Measurements from ENCODE around the gene LUZP1.

Gene LUZP1

DNA sequence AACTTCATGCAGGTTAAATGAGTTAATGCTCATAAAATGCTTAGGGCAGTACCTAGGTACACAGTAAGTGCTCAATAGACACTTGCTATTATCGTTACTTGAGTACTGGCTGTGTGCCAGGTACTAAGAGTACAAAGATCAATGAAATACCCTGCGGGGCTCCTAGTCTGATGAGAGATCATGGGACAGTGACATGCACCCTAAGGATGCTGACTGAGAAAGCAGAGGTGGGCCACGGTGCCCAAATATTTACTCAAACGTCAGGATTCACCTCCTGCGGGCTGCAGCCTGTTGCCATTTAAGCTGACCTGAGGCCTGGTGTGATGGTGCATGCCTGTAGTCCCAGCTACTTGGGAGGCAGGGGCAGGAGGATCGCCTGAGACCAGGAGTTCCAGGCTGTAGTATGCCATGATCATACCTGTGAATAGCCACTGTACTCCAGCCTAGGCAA is 19.8 kb upstream of the LUZP1 start:
- no peak for DNase-seq

GRCh38 chr1:23187637-23188036 is 19.0 kb upstream of the LUZP1 start:
- no peak for DNase-seq

- no peak for DNase-seq
These were observed 16.7 kb upstream of the LUZP1 start for GRCh38 chr1:23185381-23185780.

DNA sequence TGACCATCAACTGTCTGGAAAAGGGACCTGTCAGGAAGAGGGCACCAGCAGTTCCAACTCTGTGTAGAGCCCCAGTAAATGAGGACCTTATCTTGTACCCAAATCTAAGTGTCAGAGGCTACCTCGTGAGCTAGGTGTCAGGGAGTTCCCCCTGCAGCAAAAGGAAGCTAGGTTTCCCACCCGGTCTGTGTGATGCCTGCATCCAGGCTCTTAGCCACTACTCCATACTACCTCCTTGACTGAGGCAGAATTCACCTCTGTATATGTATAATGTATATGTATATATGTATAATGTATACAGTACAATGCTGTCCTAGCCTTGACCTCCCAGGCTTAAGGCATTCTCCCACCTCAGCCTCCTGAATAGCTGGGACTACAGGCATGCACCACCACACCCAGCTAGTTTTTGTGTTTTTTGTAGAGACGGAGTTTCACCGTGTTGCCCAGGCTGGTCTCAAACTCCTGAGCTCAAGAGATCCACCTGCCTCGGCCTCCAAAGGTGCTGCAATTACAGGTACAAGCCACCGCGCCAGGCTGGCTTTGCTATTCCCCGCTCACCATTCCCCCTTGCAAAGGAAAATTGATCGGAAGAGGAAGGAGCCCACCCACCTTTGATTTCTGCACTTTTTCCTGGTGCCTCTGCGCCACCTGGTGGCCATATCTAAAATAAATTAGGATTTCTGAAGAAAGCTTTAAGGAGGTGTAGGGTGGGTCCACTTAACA is 15.7 kb upstream of the LUZP1 start:
- peak; percentile 36 to 72 for DNase-seq

DNA sequence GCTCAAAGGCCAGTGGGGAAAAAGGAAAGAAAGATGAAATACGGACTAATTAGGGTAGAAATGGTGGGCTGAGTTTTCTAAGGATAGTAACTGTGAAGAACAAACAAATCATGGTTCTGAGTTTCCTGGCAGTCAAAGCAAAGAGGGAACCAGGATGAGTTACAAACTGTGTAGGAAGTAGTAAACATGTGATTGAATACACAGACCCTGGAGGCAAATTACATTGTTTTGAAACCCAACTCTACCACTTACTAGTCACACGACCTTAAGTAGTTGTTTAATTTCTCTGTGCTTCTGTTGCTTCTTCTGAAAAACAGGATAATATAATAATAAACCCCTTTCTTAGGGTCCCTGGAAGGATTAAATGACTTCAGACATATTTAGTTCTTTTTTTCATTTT is 11.2 kb upstream of the LUZP1 start:
- no peak for DNase-seq

DNA sequence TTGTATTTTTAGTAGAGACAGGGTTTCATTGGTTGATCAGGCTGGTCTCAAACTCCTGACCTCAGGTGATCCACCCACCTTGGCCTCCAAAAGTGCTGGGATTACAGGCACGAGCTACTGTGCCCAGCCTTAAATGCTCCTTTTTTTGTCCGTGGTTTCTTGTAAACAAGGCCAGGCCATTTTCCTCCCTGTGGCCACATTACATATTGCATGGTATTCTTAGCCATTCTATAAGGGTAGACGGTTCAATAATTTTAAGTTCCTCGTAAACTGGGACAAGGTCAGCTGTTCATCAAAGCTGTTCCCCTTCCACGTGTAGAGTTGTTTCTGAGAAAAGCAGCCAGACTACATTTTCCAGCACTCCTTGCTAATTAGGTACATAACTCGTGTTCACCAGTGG is 10.3 kb upstream of the LUZP1 start:
- DNase-seq = peak in 1 of 2 experiments; percentile 37

GRCh38 chr1:23178414-23178813 is 9.8 kb upstream of the LUZP1 start:
- DNase-seq = no peak

- peak in 1 of 2 experiments; percentile 86 for DNase-seq
These were observed 9.1 kb upstream of the LUZP1 start for GRCh38 chr1:23177438-23178380.

- DNase-seq = no peak
These were observed 8.4 kb upstream of the LUZP1 start for GRCh38 chr1:23177031-23177430.

GRCh38 chr1:23174426-23175110 is 5.9 kb upstream of the LUZP1 start:
- no peak for DNase-seq

DNA sequence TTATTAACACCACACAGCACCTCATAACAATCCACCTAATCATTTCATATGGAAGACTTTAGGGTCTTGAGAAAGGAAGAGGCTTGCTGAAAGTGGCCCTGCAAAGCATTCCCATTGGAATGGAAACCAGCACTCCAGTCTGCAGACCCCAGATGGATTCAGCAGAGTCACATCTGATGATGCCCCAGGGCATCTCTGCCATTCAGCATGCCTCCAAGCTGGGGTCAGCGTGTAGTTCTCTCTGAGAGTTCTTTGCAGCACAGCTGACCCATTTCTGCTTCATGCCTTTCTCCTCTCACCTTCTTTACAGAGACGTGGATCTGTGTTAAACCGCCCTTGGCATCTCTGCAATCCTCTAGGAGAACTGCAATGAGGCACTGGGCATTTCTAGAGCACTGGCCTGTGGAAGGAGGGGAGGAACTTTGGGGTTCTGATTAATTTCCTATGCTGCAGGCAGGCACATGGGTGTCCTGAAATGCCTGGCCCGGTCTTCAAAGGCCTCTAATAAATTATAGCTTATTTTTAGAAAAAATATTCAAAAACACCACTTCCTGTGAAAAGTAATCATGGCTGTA is 2.6 kb upstream of the LUZP1 start:
- DNase-seq = no peak

DNA sequence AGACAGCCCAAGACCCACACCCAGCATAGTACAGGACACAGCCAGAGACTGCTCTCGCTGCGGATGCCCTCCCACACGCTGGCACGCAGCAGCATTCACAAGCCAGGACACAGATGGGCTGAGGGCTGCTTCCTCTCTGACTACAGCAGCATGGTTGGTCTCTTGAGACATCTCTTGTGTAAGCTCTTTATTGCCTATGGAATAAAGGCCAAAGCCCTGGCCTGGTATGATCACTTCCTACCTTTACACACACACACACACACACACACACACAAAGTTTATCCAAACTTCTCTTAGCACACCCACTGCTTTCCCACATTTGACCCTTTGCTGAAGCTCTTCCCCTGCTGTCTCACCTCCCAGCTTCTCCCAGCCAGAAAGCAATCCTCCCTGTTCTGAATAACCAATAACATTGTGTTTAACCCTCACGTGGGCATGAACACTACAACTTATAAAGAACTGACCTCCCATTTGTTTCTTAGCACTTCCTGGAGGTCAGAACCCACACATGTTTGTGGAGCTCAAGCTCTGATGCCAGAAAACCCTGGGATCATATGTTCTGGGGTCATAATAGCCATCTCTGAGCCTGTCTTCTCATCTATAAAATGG is 1.2 kb upstream of the LUZP1 start:
- no peak for DNase-seq

GRCh38 chr1:23169195-23169575 is 529 bp upstream of the LUZP1 start:
- DNase-seq = no peak

DNA sequence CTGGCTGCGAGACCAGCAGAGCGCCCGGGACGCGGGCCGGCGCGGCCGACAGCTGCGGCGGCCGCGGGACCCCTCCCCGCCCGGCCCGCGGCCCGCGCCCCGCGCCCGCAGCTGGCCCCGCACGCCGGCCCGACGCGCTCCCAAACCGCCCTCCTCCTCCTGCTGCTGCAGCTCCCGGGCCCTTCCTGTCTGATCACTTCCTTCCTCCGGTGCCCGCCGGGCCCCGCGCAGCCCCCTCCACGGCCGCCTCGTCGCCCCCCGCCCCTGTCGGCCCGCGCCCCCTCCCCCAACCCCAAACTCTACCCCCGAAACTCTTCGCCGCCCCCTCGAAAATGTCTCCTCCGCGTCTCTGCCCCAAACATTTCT is 594 bp downstream of the LUZP1 start:
- peak in 1 of 2 experiments; percentile 60 for DNase-seq

- DNase-seq = peak in 1 of 2 experiments; percentile 69
These were observed 1.1 kb downstream of the LUZP1 start for GRCh38 chr1:23167353-23168078.

DNA sequence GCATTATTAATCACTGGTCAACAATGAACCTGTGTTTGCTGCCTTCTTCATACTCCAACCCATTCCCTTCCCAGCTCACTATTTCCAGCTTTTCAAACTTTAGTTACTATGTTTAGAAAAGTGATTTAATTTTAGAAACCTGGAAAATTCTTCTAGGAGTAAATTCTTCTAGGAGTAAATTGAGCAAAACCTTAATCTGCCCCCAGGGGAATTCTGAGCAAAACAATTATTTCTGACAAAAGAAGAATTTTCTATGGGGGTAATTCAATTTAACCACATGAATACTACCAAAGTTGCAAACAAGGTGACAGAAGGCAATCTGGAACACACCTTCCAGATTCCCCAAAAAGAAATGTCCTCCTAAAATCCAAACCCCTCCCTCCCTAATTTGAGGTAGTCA is 1.8 kb downstream of the LUZP1 start:
- no peak for DNase-seq

DNA sequence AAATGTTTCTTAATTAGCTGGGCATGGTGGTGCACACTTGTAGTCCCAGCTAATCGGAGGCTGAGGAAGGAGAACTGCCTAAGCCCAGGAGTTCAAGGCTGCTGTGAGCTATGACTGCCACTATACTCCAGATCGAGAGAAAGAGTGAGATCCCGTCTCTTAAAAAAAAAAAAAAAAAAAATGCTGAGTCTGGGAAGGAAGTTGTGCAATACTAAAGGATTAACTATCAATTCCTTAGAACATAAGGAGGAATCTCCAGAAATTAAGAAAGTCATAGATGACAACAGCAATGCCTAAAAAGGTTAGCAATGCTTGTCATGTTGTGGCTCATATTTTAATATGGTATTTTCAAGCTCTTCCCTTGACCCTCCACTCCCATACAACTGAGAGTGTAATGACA is 5.3 kb downstream of the LUZP1 start:
- DNase-seq = no peak

GRCh38 chr1:23159963-23160877 is 8.4 kb downstream of the LUZP1 start:
- DNase-seq = no peak

DNA sequence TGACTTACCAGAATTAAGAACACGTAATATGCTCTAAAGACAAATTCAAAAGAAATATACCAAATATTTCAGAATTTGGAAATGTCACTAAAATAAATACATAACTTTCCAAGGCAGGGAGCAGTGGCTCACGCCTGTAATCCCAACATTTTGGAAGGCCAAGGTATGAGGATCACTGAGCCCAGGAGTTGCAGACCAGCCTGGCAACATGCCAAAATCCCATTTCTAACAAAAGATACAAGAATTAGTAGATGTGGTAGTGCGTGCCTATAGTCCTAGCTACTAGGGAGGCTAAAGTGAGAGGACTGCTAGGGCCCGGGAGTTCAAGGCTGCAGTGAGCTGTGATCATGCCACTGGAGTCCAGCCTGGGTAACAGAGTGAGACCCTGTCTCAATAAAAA is 11.7 kb downstream of the LUZP1 start:
- no peak for DNase-seq

DNA sequence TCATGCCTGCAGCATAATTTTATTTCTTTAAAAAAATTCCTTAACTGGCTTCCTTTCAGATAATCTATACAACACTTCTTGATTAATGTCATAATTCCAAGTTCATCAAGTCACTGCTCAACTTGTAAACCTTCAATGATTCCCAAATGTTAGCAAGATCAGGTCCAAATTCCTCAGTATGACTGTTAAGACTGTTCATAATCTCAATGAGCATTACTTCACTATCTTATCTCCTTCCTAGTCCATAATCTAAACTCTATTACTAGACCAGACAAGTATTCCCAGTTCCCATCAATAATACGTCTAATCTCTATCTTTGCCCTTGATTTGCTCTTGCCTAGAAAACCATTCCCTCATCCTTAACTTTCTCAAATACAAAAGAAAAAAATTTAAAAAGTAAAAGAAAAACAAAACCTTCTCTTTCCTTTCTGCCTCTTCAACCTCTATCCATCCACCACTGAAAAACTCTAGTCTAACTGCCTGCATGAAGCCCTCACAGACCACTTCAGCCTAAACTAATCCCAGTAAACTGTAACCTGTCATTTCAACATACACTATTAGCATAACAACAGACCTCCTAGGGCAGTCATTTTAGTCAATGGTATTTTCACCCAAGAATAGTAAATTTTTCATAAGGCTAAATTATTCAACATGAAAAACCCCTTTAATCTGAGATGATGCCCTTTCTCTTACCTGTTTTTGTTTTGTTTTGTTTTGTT is 15.5 kb downstream of the LUZP1 start:
- DNase-seq = no peak

Data from NCI-H526 (cell line).